ENCODE data around the gene JMJD8.

JMJD8 gene, protein sequence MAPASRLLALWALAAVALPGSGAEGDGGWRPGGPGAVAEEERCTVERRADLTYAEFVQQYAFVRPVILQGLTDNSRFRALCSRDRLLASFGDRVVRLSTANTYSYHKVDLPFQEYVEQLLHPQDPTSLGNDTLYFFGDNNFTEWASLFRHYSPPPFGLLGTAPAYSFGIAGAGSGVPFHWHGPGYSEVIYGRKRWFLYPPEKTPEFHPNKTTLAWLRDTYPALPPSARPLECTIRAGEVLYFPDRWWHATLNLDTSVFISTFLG

DNA sequence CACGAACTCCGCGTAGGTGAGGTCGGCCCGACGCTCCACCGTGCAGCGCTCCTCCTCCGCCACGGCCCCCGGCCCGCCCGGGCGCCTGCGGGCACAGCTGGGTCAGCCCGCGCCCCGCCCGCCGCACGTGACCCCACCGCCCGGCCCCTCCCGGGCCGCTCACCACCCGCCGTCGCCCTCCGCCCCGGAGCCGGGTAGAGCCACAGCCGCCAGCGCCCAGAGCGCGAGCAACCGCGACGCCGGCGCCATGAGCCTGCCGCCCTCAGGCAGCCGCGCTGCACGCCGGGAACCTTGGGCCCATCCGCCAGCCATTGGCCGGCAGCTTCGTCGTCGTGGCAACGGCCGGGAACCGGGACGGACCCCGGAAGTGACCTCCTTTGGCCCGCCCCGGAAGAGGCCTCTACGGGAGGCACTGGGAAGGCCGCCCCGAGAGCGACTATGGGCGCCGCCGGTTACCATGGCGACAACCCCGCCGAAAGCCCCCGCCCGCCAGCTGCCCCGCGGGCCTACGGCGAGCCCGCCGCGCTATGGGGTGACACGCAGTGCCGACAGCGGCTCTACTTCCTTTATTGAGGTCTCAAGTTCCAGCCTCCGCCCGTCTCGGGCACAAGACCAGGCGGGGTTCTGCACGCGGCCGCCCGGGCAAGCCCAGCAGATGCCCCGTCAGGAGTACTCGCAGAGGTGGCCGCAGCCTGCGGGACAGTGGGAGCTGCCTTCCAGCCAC is at the start of gene JMJD8:
JMJD8 (minus strand) TSS at position 264 of the 724 bp plus-strand sequence; CDS start at position 249, 15 bp downstream.
- DNase-seq: peak; percentile 100

DNA sequence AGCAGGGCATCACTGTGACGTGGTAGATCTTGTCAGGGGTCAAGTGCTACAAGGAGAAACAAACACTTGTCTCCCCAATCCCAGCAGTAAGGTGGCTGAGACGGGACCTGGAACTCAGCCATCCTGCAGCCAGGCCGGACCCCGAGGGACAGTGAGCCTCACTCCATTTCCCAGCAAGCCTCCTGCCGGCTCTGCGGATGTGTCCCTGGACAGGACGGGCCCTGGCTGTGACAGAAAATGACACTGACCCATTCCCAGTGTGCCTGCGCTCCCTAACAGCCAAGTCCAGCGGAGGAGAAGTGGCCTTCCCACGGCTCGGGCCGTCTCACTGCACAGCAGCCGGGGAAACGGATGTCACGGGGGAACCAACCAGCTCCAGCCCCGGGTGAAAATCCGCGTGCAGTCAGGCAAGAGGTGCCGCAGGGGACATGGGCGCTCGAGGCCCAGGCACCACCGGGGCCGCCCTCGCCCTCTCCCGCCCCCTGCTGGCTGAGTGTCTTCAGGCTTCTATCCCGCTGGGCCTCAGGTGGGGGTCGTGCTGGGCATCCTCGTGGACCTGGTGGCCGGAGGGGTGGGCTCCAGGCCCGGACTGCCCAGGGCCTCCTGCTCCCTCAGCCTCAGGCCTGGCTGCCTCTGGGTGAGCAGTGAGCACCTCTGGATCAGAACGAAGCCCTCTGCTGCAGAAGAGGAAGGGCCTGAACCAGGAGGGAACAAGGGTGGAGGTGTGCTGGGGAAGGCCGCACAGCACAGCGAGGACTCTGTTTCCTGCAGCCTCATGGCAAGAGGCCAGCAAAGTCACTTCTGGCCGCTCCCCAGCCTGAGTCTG is 49.5 kb upstream of the JMJD8 start:
- DNase-seq: peak; percentile 12

DNA sequence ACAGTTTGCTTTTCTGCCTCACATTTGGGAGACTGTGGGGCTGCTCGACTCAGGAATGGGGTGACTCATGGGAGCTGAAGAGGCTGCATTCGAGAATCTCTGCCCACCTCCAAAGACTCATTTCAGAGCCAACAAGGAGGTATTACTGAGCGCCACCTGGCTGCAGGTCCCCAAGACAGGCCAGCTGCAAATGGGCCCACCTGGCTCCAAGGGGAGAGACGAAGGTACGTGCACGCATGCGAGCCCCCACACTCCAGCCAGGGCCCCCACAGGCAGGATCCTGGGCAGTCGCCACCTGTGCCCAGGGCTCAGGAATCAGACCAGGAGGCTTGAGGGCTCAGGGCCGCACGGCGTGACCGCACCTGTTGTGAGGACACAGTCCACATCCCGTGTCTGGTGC is 48.8 kb upstream of the JMJD8 start:
- no peak for DNase-seq

DNA sequence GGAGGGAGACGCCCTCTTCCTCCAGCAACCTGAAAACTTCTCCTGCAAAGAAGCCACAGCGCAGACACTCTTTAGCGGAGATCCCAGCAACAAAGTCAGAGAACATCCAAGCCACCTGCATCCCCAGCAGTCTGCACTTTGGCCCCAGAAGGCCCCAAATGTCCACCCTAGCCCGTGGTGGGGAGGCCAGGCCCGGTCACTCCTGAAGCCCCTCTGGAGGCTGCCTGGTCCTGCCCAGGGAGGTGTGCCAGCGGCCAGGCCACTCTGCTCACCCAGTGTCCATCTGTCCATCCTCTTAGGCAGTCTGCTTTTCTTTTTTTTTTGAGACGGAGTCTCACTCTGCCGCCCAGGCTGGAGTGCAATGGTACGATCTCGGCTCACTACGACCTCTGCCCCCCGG is 48.2 kb upstream of the JMJD8 start:
- no peak for DNase-seq

DNA sequence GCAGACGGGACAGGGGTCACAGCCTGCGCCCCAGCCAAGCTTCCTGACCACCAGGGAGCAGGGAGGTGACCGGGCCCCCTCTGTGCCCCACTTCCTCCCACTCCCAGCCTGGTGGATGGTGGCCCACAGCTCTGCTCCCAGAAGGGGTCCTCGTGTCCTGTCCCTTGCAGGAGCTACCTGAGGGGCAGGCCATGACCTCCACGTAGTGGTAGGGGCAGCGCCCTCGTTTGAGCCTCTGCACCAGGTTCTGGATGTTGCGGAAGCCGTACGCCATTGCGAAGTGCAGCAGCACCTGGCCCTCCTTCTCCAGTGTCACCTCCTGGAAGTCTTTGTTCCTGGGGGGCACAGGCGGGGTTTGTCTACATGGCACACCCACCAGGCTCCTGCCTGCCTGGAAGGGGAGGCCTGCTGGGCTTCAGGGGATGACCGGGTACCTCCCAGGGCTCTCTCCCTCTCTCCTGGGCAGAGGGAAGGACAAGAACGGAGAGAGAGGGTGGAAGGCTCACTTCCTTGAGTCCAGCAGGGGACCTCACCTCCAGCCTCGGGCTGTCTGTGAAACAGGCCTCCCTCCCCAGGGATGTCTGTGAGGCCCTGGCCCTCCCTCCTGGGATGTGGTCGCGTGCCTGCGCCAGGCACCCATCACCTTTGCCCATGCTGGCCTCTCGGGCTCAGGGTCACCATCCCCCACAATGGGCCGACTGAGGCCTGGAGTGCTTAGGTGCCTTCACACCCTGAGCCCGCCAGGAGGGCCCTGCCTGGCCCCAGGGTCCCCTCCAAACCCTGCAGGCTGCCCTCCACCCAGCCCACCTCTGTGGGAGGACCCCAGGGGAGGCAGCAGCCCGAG is 46.8 kb upstream of the JMJD8 start:
- no peak for DNase-seq

DNA sequence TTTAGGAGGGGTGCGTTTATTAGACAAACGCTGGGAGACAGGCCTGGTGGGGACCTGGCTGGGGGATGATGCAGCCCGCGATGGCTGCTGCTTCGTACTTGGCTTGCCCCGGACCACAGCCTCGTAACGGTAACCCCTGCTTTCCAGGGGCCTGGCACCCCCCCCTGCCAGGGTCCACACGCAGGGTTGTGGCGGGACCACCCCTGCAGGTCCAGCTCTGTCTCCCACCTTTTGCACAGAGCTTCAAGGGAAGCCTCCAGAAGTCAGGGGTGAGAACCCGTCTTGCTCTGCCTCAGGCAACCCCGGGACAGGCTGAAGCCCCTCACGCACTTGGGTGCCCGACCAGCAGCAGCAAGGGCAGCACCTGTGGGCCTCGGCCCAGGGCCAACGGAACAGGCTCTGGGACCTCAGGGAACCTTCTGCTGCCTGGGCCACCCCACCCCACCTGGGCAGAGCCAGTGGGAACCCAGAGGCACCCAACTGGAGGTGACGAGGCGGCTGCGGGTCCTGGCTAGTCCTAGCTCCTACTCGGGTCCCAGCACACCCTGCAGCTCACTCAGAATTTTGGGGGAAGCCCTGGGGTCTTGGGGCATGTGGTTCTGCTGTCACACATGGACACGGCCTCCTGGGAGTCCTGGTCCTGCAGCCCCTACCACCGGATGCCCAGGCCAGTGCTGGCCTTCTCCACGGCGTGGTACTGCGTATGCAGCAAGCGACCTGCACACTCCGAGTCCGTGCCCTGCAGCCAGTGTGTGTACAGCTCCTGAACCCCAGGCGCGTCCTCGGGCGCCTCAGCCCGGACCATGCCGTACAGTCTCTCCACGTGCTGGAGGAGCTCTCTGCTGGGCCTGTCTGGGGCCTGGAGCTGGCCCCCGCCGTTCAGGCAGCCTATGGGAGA is 45.9 kb upstream of the JMJD8 start:
- DNase-seq: no peak

DNA sequence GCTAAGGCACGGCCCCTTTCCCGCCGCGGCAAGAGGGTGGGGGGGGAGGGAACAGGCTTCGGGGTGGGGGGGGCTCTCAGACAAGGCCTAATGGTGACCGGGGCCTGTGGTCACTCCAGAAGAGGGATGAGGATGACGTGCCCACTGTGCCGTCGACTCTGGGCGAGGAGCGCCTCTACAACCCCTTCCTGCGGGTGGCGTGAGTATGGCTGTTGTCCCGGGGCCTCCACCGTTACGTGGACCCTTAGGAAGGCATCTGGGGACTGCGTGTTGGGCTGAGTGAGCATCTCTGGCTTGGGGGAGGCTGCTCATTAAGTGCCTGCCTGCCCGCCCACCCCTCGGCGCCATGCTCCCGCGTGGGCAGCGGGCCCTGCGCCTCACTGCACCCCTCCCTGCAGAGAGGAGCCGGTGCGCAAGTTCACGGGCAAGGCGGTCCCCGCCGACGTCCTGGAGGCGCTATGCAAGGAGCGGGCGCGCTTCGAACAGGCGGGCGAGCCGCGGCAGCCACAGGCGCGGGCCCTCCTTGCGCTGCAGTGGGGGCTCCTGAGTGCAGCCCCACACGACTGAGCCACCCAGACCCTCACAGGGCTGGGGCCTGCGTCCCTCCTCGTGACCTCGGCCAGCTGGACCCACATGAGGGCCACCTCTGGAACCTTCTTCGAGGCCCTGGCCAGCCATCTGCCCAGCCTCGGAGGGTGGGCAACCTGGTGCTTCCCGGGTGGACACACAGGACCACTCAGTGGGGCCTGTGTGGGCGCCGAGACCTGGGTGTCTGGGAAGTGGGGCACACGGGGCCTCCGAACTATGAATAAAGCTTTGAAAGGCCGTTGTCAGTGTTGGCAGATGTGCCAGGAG is 45.0 kb upstream of the JMJD8 start:
- DNase-seq: peak; percentile 26

DNA sequence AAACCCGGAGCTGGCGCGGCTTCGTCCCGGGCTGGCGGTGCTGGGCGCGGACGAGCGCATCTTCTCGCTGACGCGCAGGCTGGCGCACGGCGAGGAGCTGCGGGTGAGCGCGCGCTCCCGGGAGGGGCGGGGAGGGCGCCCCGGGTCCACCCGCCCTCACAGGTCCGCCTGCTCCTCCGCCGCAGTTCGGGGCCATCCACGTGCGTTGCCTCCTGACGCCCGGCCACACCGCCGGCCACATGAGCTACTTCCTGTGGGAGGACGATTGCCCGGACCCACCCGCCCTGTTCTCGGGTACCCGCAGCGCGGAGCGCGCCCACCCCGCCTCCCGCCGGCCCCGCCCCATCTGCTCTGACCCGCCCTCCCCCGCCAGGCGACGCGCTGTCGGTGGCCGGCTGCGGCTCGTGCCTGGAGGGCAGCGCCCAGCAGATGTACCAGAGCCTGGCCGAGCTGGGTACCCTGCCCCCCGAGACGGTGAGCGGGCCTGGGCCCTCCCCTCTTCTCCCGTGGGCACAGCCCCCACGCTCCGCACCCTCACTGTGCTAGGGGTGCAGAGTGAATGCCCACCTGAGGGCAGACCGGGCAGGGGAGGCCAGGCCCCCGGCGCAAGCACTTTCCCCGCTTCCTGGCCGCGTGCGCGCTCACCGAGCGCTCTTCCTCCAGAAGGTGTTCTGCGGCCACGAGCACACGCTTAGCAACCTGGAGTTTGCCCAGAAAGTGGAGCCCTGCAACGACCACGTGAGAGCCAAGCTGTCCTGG is 44.2 kb upstream of the JMJD8 start:
- DNase-seq: peak; percentile 97

DNA sequence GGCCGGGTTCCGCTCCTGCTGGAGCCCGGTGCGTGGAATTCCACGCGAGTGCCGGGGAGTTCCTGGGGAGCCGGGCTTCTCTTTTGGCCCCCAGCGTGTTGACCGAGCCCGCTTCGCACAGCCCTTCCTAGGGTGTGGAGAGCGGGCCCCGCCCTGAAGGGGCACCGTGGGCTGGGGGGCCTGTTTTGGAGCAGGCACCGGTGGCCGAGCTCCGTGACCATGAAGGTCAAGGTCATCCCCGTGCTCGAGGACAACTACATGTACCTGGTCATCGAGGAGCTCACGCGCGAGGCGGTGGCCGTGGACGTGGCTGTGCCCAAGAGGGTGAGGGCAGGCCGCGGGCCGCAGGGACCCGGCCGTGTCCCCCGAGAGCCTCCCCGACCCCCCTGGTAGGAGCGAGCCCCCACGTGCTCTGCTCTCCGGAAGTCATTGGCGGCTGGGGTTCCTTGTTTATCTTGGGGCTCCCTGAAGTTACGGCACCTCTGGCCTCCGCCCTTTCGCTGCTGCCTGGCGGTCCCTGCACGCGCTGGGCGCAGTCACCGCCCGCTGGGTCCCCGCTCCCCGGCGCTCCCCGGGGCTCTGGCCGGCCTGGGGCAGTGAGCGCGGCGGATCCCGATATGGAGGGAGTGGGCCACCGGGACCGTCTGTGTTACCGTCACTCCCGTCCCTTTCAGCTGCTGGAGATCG is 43.3 kb upstream of the JMJD8 start:
- DNase-seq: peak; percentile 62

DNA sequence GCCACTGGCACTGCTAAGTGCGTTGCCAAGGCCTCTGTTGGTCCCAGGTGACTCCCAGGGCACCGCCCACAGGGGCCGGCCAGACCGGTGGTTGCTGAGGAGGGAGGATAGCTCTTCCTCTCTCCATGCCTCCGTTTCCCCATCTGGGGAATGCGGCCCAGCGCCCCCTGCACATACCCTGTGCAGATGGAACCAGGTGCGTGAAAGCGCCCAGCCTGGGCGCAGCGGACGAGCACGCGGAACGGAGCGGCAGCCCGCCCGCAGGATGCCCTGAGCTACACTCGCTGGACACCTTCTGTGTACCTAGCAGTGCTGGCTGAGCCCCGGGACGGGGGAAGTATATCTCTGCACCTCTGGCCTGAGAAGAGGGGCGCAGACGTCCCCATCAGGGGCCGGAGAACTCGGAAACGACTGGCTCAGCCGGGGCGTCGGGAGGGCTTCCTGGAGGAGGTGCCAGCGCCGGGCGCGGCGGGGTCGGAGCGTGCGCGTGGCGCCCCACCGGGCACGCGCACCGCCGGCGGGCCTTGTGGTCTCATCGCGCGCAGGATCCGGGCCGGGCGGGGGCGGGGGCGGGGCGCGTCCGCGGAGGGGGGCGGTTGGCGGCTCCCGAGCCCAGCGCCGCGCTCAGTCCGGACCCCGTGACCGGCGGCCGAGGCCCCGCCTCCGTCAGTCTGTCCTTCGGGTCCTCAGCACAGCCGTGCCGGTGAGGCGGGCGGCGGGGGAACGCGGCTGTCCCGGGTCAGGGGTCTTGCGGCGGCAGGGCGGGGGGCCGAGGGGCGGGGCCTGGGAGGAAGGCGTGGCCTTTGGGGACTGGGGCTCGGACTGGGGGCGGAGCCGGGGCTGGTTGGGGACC is 42.5 kb upstream of the JMJD8 start, which contains the start of the genes CCDC78 and HAGHL:
CCDC78 (minus strand) TSS at position 6 of the 853 bp plus-strand sequence. CDS start 76 bp downstream, outside the sequence.
HAGHL (plus strand) TSS at position 669 of the 853 bp plus-strand sequence. CDS start 404 bp downstream, outside the sequence.
- peak; percentile 83 for DNase-seq

DNA sequence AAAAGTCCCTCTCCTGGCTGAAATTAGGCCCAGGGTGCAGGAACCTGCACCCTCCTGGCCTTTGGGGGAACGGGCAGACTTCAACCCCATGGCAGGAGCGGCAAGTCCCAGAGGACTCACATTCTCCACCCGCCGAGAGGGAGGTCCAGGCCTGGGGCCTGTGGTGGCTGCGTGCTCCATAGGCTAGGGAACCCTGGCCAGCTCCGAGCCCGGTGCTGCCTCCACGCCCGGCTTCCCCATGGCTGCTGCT is 42.0 kb upstream of the JMJD8 start:
- DNase-seq: no peak

DNA sequence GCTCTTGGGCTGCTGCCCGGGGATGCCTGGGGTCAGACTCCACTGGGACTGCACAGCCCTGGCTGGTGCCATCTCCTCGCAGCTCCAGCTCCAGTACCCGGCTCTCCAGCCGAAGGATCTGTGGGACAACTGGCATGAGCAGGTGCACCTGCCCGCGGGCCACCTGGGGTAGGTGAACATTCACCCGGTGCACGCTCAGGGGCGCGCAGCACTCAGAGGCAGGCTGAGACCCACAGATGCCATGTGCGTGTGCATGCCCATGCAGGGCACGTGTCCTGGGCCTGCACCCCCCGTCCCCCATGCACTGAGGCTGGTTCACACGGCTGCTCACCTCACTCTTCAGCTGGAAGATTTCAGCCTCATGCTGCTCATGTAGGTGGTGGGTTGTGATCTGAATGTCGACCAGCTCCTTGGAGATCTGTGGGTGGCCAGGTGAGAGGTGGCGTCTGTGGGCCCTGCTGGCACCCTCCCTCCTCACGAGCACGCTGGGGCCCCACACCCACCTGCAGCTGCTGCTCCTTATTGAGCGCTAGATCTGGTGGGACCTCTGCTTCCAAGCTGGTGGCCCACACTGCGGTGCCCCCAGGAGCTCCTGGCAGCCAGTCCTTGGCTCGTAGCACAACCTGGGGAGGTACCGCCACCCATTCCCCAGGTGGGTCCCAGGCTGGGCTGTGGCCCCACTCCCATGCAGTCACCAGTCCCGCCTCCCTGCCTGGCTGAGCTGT is 41.5 kb upstream of the JMJD8 start:
- DNase-seq: no peak

DNA sequence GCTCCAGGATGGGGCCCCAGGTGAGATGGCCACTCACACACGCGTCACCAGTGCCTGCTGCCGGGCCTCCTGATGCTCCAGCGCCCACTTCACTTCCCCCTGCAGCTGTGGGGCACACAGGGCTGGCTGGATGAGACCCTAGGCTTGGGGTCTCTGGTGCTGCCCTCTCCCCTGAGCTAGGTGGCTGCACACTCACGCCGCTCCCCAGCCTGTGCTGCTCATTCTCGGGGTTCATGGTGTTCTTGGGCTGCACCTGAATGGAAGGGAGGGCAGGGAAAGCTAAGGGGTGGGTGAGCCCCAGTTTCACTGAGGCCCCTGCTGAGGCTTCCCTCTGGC is 40.9 kb upstream of the JMJD8 start:
- DNase-seq: no peak

DNA sequence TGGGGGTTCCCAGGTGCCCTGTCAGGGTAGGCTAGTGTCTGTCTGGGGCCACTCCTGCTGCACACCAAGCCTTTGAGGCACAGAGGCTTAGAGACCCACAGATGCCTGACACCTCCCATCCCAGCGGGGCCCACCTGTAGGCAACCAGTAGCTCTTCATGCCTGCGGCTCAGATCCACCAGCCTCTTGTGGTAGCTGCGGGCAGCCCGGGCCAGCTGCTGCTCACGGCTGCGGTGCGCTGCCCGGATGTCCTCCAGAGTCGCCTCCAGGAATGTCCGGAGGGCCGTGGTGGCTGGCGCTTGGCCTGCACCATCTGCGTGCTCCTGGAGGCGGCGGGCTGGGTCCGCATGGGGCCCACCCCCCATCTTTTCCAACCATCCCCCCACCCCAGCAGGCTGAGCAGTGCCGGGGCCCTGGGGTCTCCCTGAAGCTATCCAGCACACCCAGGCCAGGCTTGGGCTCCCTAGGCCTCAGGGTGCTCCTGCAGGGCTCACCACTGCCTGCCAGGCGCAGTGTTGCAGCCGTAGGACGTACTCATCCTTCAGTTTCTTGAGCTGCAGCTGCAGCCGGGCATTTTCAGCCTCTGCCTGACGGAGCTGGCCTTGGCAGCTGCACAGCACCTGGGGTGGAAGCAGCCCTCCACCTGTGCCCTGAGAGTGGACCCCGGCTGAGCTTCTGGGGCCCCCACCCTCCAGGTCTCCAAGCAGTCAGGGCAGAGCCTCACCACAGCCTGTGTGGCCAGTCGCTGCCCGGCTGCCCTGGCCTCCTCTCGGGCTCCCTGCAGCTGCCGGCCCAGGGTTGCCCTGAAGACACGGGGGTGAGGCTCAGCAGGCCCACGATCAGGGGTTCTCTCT is 40.3 kb upstream of the JMJD8 start:
- DNase-seq: no peak

DNA sequence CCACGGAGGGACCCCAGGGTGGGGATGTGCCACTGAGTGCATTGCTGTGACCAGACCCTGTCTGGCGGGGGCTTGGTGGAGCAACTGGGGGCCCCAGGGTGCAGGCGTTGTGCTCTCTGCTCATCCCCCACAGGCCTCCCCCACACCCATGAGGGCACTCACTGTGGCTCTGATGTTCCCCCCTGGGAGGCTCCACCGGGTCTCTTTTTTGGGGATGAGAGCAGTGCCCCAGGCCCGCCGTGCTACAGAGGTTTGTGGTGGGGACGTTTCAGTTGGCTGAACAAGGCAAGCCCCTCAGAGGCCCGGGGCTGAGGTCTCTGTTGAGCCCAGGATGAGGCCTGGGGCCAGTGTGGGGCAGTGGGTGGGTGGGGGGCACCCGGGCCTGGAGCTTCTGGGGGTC is 39.6 kb upstream of the JMJD8 start:
- DNase-seq: no peak

DNA sequence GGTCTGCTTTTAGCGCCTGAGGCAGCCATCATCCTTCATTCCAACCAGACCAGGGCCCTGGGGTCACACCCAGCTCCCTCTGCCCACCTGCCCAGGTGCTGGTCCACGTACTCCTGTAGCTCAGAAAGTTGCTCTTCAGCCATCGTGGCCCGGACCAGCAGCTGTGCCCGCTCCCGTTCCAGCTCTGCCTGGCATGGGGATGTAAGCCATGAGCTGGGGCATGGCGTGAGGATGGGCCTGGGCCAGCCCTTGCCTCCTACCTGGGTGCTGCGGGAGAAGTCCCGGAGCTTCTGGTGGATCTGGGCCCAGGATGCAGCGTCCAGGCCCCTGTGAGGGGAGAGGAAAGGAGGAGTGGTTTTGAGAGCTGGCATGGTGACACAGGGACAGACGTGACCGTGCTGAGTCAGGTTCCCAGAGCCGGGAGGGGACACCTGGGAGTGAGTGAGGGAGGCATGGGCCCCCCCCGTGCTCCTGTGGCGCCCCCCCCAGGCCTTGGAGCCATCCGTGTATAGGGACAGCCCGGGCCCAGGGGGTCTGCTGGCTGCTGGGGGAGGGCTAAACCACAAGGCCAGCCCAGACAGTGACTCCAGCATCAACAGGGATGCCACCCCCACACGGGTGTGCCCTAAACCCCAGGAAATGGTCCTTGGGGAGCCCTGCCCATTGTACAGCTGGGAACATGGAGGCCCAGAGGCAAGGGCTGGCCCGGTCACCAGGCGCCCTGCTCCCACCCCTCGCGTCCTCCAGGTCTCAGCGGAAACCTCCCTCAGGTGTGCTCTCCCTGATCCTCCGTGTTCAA is 38.9 kb upstream of the JMJD8 start:
- no peak for DNase-seq
